Activated CD8-positive, alpha-beta T cell treated with anti-CD3 and anti-CD28 coated beads for 36 hours (primary cell): ENCODE results near the gene C12orf60. TPM values are rescaled to one million over a fixed set of nuclear protein-coding genes. Genes with fewer than 3 reads are reported as not detected.

Source experiments
- ATAC-seq: fragments of 200-7000 bp; cut with Tn5 transposase; one replicate; pipeline ENCODE4 v1.10.0; 2021; ENCODE audit warnings: mild to moderate bottlenecking, moderate library complexity
- CTCF ChIA-PET: fragments of 350-600 bp; sonication (Branson Sonifier 250); formaldehyde crosslinking; loops from one replicate; lab custom pipeline; 2021; ENCODE audit warnings: antibody characterized with exemption; lab: Charles Lee
- POLR2A ChIA-PET: fragments of 350-600 bp; sonication (Branson Sonifier 250); formaldehyde crosslinking; loops from one replicate; lab custom pipeline; 2021; ENCODE audit warnings: antibody characterized with exemption; lab: Charles Lee
- DNase-seq: peaks from one replicate; pipeline ENCODE4 v3.0.0-alpha.2; 2020
- H3K27ac Mint-ChIP-seq: one replicate; pipeline ENCODE4 v1.8.0; 2021; ENCODE audit warnings: mild to moderate bottlenecking, mixed read lengths
- H3K27me3 Mint-ChIP-seq: one replicate; pipeline ENCODE4 v1.8.0; 2021; ENCODE audit warnings: mixed read lengths
- H3K36me3 Mint-ChIP-seq: one replicate; pipeline ENCODE4 v1.8.0; 2021; ENCODE audit warnings: low read depth, mixed read lengths
- H3K4me1 Mint-ChIP-seq: one replicate; pipeline ENCODE4 v1.8.0; 2021; ENCODE audit warnings: low read depth, mixed read lengths
- H3K4me3 Mint-ChIP-seq: one replicate; pipeline ENCODE4 v1.8.0; 2021; ENCODE audit warnings: mild to moderate bottlenecking, moderate library complexity, mixed read lengths
- H3K9me3 Mint-ChIP-seq: one replicate; pipeline ENCODE4 v1.8.0; 2021; ENCODE audit warnings: mixed read lengths
- CTCF ChIP-seq: fragments of 200-600 bp; IDR thresholded peaks from one replicate; pipeline ENCODE4 v1.8.0; 2022; ENCODE audit warnings: antibody characterized with exemption, mild to moderate bottlenecking
- intact Hi-C: fragments of 100-400 bp; cut with micrococcal nuclease; formaldehyde crosslinking; loops from one replicate; pipeline ENCODE4 v1.10.0; 2022
- total RNA-seq, 2 experiments: library from RNA; stranded (reverse); gene quantifications; one replicate each; pipeline ENCODE4 v1.2.3, GENCODE V29; 2021

The C12orf60 gene
- total RNA-seq, 2 experiments from 2014 or later = 3.3 to 4.2 TPM

- POLR2A ChIA-PET = no interaction called here
- ATAC-seq (no peak), DNase-seq (no peak)
- Mint-ChIP-seq H3K4me1 (no peaks in the 10 kb centered on the region), H3K27ac (no peak overlapping the region), H3K9me3 (no peaks in the 10 kb centered on the region), H3K27me3 (peaks cover 20% of the 10 kb centered on the region), H3K4me3 (no peak overlapping the region), H3K36me3 (no peaks in the 10 kb centered on the region)
- CTCF ChIA-PET = interaction anchor here (1.3 to 2.4 kb wide), 2 partner anchors 10 to 161 kb away, joined by 4 to 8 read pairs; no protein-coding TSS in a partner anchor
- no peak for TF ChIP-seq CTCF
- intact Hi-C loops = no loop called here
Measured at GRCh38 chr12:14834509-14834908, 31.0 kb downstream of the C12orf60 start.

DNA sequence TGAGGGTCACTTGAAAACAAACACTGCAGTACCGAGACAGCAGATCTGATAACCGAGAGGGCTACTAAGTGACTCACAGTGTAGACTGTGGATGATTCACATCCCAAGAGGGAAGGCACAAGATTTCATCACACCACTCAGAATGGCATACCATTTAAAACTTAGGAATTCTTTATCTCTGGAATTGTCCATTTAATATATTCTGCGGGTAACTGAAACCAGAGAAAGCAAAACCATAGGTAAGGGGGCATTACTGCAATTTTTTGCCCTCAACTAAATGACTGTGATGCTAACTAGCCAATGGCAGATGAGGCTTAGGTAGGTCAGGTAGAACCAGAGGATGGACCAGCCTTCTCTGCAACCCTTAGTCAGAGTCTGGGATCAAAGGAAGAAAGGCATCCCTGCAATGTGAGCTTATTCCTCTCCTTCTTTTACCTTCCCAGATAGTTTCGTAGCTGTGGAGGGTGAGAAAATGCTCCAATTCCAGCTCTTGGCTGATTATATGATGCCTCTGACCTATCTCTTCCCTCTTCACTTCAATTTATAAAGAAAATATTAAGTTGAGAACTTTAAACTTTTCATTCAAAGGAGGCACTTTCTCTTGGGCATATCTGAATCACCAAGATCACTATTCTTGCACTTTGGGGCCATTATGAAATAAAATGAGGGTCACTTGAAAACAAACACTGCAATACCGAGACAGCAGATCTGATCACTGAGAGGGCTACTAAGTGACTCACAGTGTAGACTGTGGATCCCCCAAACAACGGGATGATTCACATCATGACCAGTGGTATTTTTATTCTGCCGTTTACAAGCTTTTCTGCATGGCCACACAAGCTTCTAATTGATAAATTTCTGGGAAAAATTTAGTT lies 33.1 kb downstream of the C12orf60 start:
- Mint-ChIP-seq H3K9me3 (no peaks in the 10 kb centered on the region), H3K4me3 (no peak overlapping the region), H3K4me1 (no peaks in the 10 kb centered on the region), H3K36me3 (no peaks in the 10 kb centered on the region), H3K27me3 (peaks cover 17% of the 10 kb centered on the region), H3K27ac (no peak overlapping the region)
- intact Hi-C loops = no loop called here
- DNase-seq (no peak), ATAC-seq (no peak)
- CTCF ChIA-PET = interaction anchor here (0.7 to 1.4 kb wide), 4 partner anchors 8 to 175 kb away, joined by 3 read pairs; no protein-coding TSS in a partner anchor
- TF ChIP-seq CTCF = no peak
- POLR2A ChIA-PET = no interaction called here

DNA sequence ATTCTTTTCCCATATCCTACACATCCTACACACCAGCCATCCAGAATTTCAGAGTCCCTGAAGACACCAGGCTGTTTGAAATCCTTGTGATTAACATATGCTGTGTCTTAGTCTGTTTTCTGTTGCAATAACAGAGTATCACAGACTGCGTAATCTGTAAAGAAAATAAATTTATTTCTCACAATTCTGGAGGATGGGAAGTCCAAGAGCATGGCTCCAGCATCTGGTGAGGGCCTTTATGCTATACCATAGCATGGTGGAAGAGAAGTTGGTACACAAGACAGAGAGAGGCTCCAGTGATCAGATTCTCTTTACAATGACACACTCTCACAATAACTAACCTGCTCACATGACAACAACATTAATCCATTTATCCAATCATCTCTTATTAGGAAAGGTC lies 35.8 kb downstream of the C12orf60 start:
- ChIA-PET CTCF (no interaction called here), POLR2A (no interaction called here)
- ATAC-seq (no peak), DNase-seq (no peak)
- Mint-ChIP-seq H3K9me3 (no peaks in the 10 kb centered on the region), H3K4me1 (no peaks in the 10 kb centered on the region), H3K27me3 (peaks cover 11% of the 10 kb centered on the region), H3K27ac (no peak overlapping the region), H3K4me3 (no peak overlapping the region), H3K36me3 (no peaks in the 10 kb centered on the region)
- no peak for TF ChIP-seq CTCF
- intact Hi-C loops = no loop called here

DNA sequence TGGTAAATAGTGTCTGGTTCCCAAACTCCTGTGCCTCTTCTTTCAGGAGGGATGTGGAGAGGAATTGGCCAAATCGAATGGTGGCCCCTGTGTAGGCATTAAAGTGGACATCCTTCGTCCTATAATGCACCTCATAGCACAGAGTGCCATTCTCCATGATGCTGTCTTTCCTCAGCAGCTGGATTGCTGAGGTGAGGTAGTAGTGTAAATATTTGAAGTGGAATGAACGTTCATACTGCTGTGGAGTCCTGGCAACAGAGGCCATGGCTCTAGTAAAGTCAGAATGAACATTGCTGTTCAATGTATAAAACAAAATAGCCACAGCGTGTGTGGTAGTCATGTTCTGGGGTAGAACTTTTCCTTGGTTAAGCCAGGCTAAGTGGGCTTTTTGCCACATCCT lies 37.1 kb downstream of the C12orf60 start:
- no peak for ATAC-seq
- TF ChIP-seq CTCF = no peak
- Mint-ChIP-seq H3K27me3 (peaks cover 9% of the 10 kb centered on the region), H3K4me3 (no peak overlapping the region), H3K9me3 (no peaks in the 10 kb centered on the region), H3K4me1 (peaks cover 6% of the 10 kb centered on the region), H3K36me3 (no peaks in the 10 kb centered on the region), H3K27ac (no peak overlapping the region)
- no peak for DNase-seq
- CTCF ChIA-PET = interaction anchor here (0.9 to 1.5 kb wide), 3 partner anchors 12 to 380 kb away, joined by 3 read pairs; partner anchors contain the start of gene RERG
- POLR2A ChIA-PET = interaction anchor here (0.6 kb wide), 1 partner anchor 419 kb away, joined by 3 read pairs; no protein-coding TSS in a partner anchor
- intact Hi-C loops = no loop called here

DNA sequence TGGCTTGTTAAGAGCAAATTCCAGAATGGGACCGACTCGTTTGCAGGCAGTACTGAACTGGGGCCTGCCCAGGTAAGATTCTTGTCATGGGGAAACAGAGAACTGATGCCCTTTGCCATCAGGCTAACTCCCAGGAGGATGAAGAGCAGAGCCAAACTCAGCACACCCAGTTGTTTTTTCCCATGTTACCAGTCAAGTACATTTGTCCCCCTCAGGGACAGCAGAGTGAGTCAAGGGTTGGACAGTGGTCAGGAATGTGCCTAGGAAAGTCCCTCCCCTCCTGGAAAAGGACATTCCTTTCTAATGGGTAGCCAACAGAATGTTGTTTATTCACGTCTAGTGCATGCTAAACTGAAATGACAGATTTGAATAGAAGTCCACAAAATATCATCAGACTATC lies 38.3 kb downstream of the C12orf60 start:
- no peaks in the 10 kb centered on the region for H3K9me3 Mint-ChIP-seq
- no peak for DNase-seq
- H3K4me3 Mint-ChIP-seq = no peak overlapping the region
- H3K27me3 Mint-ChIP-seq = peaks cover 6% of the 10 kb centered on the region
- TF ChIP-seq CTCF = no peak
- peaks cover 12% of the 10 kb centered on the region for H3K4me1 Mint-ChIP-seq
- H3K27ac Mint-ChIP-seq = no peak overlapping the region
- intact Hi-C loops = no loop called here
- no peaks in the 10 kb centered on the region for H3K36me3 Mint-ChIP-seq
- POLR2A ChIA-PET = no interaction called here
- no peak for ATAC-seq
- CTCF ChIA-PET = no interaction called here
